Epidermal melanocyte (primary cell): Measurements from ENCODE around the gene TAGLN.
A peak's percentile ranks its signal among the peaks of the same experiment; 100 is the strongest.

Experiments
- DNase-seq: peaks from one replicate; pipeline ENCODE4 v3.0.0; 2011; ENCODE audit warnings: low spot score; ENCODE audit not compliant: insufficient read length

The TAGLN gene

GRCh38 chr11:117199053-117199915 is at the start of gene TAGLN:
TAGLN (plus strand) TSS chr11:117199370; CDS start chr11:117203014, 3,644 bp downstream.
- peak; percentile 61 for DNase-seq

- DNase-seq: no peak
Observed at GRCh38 chr11:117152066-117152465, 47.1 kb upstream of the TAGLN start.

GRCh38 chr11:117154468-117154867 is 44.7 kb upstream of the TAGLN start:
- DNase-seq: no peak

- no peak for DNase-seq
Observed at GRCh38 chr11:117157507-117157906, 41.7 kb upstream of the TAGLN start.

- DNase-seq: no peak
Observed at GRCh38 chr11:117159892-117160291, 39.3 kb upstream of the TAGLN start.

GRCh38 chr11:117160826-117161225 is 38.3 kb upstream of the TAGLN start:
- DNase-seq: no peak

GRCh38 chr11:117166491-117166890 is 32.7 kb upstream of the TAGLN start:
- DNase-seq: no peak

GRCh38 chr11:117169736-117170135 is 29.4 kb upstream of the TAGLN start:
- no peak for DNase-seq

GRCh38 chr11:117170210-117170609 is 29.0 kb upstream of the TAGLN start:
- DNase-seq: no peak

- DNase-seq: no peak
Observed at GRCh38 chr11:117171007-117171403, 28.2 kb upstream of the TAGLN start.

GRCh38 chr11:117171404-117172061 is 27.6 kb upstream of the TAGLN start:
- no peak for DNase-seq

- DNase-seq: no peak
Observed at GRCh38 chr11:117172724-117173421, 26.3 kb upstream of the TAGLN start.

GRCh38 chr11:117175104-117175503 is 24.1 kb upstream of the TAGLN start:
- peak; percentile 68 for DNase-seq

GRCh38 chr11:117175781-117176180 is 23.4 kb upstream of the TAGLN start:
- DNase-seq: no peak

- no peak for DNase-seq
Observed at GRCh38 chr11:117176186-117176585, 23.0 kb upstream of the TAGLN start.

GRCh38 chr11:117177534-117178209 is 21.5 kb upstream of the TAGLN start:
- DNase-seq: no peak

GRCh38 chr11:117178210-117179034 is 20.7 kb upstream of the TAGLN start, which contains the start of gene SIDT2:
SIDT2 (plus strand) TSS chr11:117178743; CDS start chr11:117179264, 521 bp downstream.
- peak; percentile 88 for DNase-seq

- no peak for DNase-seq
Observed at GRCh38 chr11:117179048-117179999, 19.8 kb upstream of the TAGLN start.

- peak; percentile 51 for DNase-seq
Observed at GRCh38 chr11:117180020-117180419, 19.1 kb upstream of the TAGLN start.
